ENCODE data around the gene ADIPOQ. TPM values are rescaled to one million over a fixed set of nuclear protein-coding genes. Genes with fewer than 3 reads are reported as not detected.
"Not testable (repeated sequence)": the region's sequence is repeated elsewhere in the genome, so short reads cannot be mapped to it uniquely, and the experiment has no call there.

The ADIPOQ gene
- total and polyA plus RNA-seq, 9 donors = 1.1 to 6.0 TPM; not detected in 7

- H3K36me3 ChIP-seq = no peaks in the 10 kb centered on the region
- H3K27ac ChIP-seq = no peak overlapping the region
- H3K4me3 ChIP-seq = no peak overlapping the region
- no peaks in the 10 kb centered on the region for H3K27me3 ChIP-seq
- no peaks in the 10 kb centered on the region for H3K4me1 ChIP-seq (ENCODE audit: insufficient read depth)
- no peaks in the 10 kb centered on the region for H3K9me3 ChIP-seq
- TF ChIP-seq EP300 (IDR thresholded peaks at IDR 0.05) = no peak
- TF ChIP-seq POLR2A (IDR thresholded peaks at IDR 0.05) = no peak
- TF ChIP-seq, protein P1, sequence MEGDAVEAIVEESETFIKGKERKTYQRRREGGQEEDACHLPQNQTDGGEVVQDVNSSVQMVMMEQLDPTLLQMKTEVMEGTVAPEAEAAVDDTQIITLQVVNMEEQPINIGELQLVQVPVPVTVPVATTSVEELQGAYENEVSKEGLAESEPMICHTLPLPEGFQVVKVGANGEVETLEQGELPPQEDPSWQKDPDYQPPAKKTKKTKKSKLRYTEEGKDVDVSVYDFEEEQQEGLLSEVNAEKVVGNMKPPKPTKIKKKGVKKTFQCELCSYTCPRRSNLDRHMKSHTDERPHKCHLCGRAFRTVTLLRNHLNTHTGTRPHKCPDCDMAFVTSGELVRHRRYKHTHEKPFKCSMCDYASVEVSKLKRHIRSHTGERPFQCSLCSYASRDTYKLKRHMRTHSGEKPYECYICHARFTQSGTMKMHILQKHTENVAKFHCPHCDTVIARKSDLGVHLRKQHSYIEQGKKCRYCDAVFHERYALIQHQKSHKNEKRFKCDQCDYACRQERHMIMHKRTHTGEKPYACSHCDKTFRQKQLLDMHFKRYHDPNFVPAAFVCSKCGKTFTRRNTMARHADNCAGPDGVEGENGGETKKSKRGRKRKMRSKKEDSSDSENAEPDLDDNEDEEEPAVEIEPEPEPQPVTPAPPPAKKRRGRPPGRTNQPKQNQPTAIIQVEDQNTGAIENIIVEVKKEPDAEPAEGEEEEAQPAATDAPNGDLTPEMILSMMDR (IDR thresholded peaks at IDR 0.05) = no peak
- 16 to 28% (median 17%) methylated on average over 11 of the region's 11 CpGs for WGBS, 3 donors
- no peak for DNase-seq
- intact Hi-C loops (cut with DNase I) = loop anchor here in 1 of 4 donors (5.0 to 10.0 kb wide), 2 partner anchors 39 to 207 kb away; partner anchors contain the start of genes AHSG and EIF4A2
Observed at GRCh38 chr3:186821429-186822387, 20.8 kb upstream of the ADIPOQ start.

DNA sequence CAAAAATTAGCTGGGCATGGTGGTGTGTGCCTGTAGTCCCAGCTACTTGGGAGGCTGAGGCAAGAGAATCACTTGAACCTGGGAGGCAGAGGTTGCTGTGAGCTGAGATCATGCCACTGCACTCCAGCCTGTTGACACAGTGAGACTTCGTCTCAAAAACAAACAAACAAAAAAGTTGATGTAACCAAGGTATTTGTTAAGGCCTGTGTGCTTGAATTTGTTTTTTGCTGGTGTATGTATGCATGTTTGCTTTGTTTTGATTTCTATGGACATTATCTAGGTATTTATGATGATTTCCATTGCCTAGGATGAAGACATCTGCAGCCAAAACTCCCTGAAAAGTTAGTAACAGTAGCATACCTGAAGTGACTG is 20.1 kb upstream of the ADIPOQ start:
- H3K9me3 ChIP-seq; H3K27ac ChIP-seq; H3K27me3 ChIP-seq; H3K36me3 ChIP-seq; H3K4me3 ChIP-seq; H3K4me1 ChIP-seq (ENCODE audit: insufficient read depth); DNase-seq: not testable (repeated sequence)
- intact Hi-C loops (cut with DNase I) = loop anchor here in 1 of 4 donors (5.0 to 10.0 kb wide), 2 partner anchors 40 to 208 kb away; partner anchors contain the start of genes AHSG and EIF4A2
- WGBS, 3 donors = 49 to 71% (median 67%) methylated on average over 1 of the region's 1 CpG

GRCh38 chr3:186823386-186823785 is 19.1 kb upstream of the ADIPOQ start:
- no peak overlapping the region for H3K4me3 ChIP-seq
- no peaks in the 10 kb centered on the region for H3K9me3 ChIP-seq
- TF ChIP-seq EP300 (IDR thresholded peaks at IDR 0.05) (no peak), POLR2A (IDR thresholded peaks at IDR 0.05) (no peak)
- TF ChIP-seq, protein P1 (IDR thresholded peaks at IDR 0.05) = no peak
- no peaks in the 10 kb centered on the region for H3K27me3 ChIP-seq
- H3K27ac ChIP-seq = no peak overlapping the region
- H3K36me3 ChIP-seq = no peaks in the 10 kb centered on the region
- intact Hi-C loops (cut with DNase I) = loop anchor here in 1 of 4 donors (5.0 to 10.0 kb wide), 2 partner anchors 41 to 209 kb away; partner anchors contain the start of genes AHSG and EIF4A2
- DNase-seq = no peak
- H3K4me1 ChIP-seq (ENCODE audit: insufficient read depth) = peaks cover 2% of the 10 kb centered on the region
- WGBS, 3 donors = 69 to 74% (median 71%) methylated on average over 2 of the region's 2 CpGs

DNA sequence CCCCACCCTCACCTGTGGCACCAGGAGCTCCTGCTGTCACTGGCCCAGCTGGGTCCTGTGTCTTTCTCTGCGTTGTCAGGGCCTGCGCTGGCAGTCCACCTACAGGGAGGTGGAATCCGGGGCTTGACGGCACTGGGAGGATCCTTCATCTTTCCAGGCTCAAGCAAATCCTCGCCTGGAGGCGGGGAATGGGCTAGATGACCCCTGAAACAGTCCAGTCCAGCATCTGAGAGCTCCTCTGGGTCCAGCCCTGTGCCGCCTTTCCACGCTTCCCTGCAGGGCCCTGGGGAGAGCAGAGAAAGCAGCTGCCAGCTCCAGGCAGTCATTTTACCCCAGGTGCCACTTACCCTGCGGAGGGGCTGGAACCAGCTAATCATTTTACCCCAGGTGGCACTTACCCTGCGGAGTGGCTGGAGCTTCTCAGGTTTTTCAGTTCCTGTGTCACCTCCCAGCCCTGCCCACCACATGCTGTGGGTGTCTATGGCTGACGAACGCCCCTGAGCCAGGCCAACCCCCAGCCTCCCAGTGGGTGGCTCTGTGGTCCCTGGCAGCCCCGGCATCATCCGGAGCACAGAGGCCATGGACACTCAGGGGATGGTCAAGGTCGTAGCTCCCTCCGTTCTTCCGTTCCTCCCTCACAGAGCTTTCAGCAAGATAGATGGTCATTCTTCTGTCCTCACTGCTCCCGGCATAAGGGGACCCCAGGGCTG is 17.9 kb upstream of the ADIPOQ start:
- Histone ChIP-seq H3K4me3 (no peak overlapping the region), H3K27me3 (no peaks in the 10 kb centered on the region), H3K4me1 (ENCODE audit: insufficient read depth) (peaks cover 2% of the 10 kb centered on the region), H3K27ac (no peak overlapping the region), H3K9me3 (no peaks in the 10 kb centered on the region), H3K36me3 (no peaks in the 10 kb centered on the region)
- DNase-seq = no peak
- TF ChIP-seq POLR2A (IDR thresholded peaks at IDR 0.05) (no peak), EP300 (IDR thresholded peaks at IDR 0.05) (no peak)
- TF ChIP-seq, protein P1 (IDR thresholded peaks at IDR 0.05) = no peak
- WGBS, 3 donors = 22 to 31% (median 28%) methylated on average over 18 of the region's 18 CpGs
- intact Hi-C loops (cut with DNase I) = loop anchor here in 1 of 4 donors (5.0 to 10.0 kb wide), 2 partner anchors 42 to 210 kb away; partner anchors contain the start of genes AHSG and EIF4A2
